Spinal cord (tissue), 10 donors: ENCODE data around the gene MMP23B. TPM values are rescaled to one million over a fixed set of nuclear protein-coding genes. Genes with fewer than 3 reads are reported as not detected.
"Not testable (repeated sequence)": the region's sequence is repeated elsewhere in the genome, so short reads cannot be mapped to it uniquely, and the experiment has no call there.

Experiments
- DNase-seq, 6 donors: peaks; one replicate each; pipeline versions ENCODE4 v3.0.0 to v3.0.0-alpha.2; 2013 to 2015; ENCODE audit warnings: low spot score in 6 of 6, low read depth in 4 of 6
- H3K27ac ChIP-seq: one replicate; pipeline ENCODE4 v1.5.1; 2013; ENCODE audit warnings: low read depth, low read length, control low read depth
- H3K27me3 ChIP-seq: one replicate; pipeline ENCODE4 v1.6.1; 2013; ENCODE audit warnings: low read length; ENCODE audit not compliant: control insufficient read depth, insufficient read depth
- H3K36me3 ChIP-seq: one replicate; pipeline ENCODE4 v1.6.1; 2013; ENCODE audit warnings: low read length; ENCODE audit not compliant: control insufficient read depth, insufficient read depth
- H3K4me1 ChIP-seq: one replicate; pipeline ENCODE4 v1.6.1; 2013; ENCODE audit warnings: low read length; ENCODE audit not compliant: control insufficient read depth, insufficient read depth
- H3K4me3 ChIP-seq: one replicate; pipeline ENCODE4 v1.5.1; 2013; ENCODE audit warnings: low read depth, low read length, control low read depth
- H3K9me3 ChIP-seq: one replicate; pipeline ENCODE4 v1.6.1; 2013; ENCODE audit warnings: low read length; ENCODE audit not compliant: control insufficient read depth, insufficient read depth
- WGBS: methylation state at CpG from one replicate; pipeline ENCODE4 v1.1.5; 2013; ENCODE audit warnings: missing lambda C conversion rate; ENCODE audit not compliant: insufficient coverage; 5-methylcytosine and 5-hydroxymethylcytosine counted together
- polyA plus RNA-seq, 2 donors: library from polyadenylated mRNA; unstranded; fragments of 120-200 nt; gene quantifications; one replicate each; pipeline ENCODE4 v1.2.1, GENCODE V29; 2013; ENCODE audit not compliant: insufficient read length in 2 of 2
- total RNA-seq, 2 donors: library from RNA; depleted of rRNA in 1 of 2; stranded (reverse); fragments of 120-200 nt in 1 of 2; fragments of >200 nt in 1 of 2; gene quantifications; one replicate each; pipeline versions ENCODE4 v1.2.3 to v1.2.4, GENCODE V29; 2013 to 2014
- donor health status: healthy.

The MMP23B gene
- total and polyA plus RNA-seq, 4 donors = 2.6 to 13.2 (median 7.2) TPM

DNA sequence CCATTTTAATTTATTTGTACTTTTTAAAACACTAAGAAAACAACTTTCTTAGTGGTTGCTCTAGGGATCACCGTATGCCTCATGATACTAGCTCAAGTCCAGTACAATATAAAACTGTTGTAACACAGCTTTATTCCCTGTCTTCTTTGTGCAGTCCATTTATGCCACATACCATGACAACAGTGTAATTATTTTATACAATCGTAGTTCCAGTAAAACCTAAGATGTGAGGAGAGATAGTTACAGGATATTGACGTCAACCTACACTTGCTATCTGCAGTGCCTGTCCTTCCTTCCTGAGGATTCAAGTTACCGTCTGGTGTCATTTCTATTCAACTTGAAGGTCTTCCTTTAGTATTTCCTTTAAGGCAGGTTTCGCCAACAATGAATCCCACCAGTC, 14.4 kb downstream of the MMP23B start:
- not testable (repeated sequence) for DNase-seq, H3K4me3 ChIP-seq, H3K27me3 ChIP-seq, H3K9me3 ChIP-seq, H3K4me1 ChIP-seq, H3K27ac ChIP-seq
- WGBS = no CpG with 5 or more reads among the region's 5 CpGs
- H3K36me3 ChIP-seq = peaks cover 33% of the 10 kb centered on the region

DNA sequence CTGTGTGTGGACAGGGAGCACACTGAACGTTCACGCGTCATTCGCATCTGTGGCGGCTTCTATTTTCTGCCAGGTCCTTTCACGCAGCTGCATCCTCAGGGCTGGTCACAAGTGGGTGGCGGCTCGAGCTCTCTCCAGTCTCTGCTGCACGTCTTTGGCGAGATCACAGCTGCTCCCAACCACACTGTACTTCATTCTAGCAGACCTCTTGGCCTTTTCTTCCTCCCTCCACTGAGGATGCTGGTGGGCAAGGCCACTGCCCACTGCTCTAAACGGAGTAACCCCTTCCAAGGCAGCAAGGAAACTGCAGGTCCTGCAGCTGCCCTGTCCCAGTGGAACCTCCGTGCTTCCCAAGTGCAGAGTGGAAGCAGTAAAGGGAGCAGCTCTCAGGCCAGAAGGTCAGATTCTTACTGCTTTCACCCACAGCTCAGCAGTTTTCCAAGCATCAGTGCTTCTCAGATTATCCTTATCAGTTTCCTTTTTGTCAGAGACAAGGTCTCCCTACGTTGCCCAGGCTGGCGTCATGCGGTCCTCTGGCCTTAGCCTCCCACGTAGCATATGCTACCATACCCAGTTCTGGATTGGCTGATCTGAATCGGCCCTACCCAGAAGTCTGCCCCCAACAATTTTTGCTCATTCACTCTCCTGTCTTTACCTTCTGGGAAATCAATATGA, 15.7 kb downstream of the MMP23B start:
- H3K9me3 ChIP-seq, DNase-seq, H3K27ac ChIP-seq, H3K4me1 ChIP-seq, H3K4me3 ChIP-seq, H3K27me3 ChIP-seq: not testable (repeated sequence)
- 90% methylated on average over 13 of the region's 17 CpGs for WGBS
- peaks cover 39% of the 10 kb centered on the region for H3K36me3 ChIP-seq

DNA sequence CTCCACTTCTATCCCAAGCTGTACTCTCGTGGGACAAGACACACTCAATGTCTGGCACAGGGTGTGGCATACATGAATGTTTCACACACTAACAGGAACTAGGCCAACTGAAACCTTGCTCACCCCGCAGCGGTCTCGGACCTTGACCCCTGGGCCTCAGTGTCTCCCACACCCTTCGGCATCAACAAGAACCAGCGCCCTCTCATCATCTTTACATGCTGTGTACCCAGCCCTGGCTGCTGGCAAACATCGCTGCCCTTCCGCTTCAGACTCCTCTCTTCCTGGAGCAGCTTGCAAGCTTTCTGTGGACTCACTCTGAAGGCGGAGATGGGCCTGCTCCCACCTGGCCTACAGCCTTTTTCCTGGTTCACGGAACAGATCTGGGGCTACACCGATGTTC, 16.3 kb downstream of the MMP23B start:
- DNase-seq, H3K27ac ChIP-seq, H3K27me3 ChIP-seq, H3K4me1 ChIP-seq, H3K4me3 ChIP-seq, H3K9me3 ChIP-seq: not testable (repeated sequence)
- 92% methylated on average over 7 of the region's 11 CpGs for WGBS
- H3K36me3 ChIP-seq = peaks cover 45% of the 10 kb centered on the region

DNA sequence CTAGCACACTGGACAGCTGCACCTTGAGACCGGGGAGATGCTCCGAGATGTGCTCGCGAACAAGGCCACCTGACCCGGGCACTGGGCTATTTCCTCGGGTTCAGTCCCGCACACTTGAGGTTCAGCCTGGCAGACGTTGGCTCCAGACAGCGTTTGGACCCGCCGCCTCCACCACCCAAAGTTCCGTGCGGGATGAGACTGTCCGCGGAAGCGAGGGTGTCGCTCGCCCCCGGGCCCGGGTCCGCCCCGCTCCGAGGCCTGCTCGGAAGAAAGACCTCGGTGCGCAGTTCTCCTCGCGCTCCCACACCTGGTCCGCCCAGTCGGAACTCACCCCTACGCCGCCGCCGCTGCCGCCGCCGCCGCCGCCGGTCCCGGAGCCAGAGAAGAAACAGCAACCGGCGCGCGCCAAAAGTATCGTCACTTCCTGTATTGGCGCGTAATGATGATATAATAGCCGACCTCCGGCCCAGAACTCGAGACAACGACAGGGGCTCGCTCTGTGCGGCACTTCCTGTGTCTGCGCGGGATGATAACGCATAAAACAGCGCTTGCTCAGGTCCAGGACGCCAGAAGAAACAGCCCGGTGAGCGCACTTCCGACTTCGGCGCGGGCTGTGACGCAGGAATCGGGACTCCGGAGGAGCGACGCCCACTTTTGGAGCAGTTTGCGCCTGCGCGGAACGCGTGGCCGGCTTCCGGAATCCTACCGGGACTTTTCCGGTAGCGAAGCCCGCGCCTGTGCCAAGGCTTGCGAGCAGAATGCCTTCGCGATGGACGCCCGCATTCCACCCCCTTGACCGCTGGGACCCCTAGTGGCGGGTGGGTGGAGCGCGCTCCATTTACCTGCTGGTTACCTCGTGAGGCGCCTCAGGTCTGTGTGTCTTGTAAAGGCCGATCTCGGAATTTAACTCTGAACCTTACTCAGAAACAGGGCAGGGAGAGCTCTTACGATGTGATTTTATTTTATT, 26.9 kb downstream of the MMP23B start, which contains the start of gene CDK11B:
Gene CDK11B (minus strand): TSS at position 422 of the 967 bp plus-strand sequence. CDS start 1,519 bp downstream, outside the sequence.
- not testable (repeated sequence) for H3K4me1 ChIP-seq, H3K27me3 ChIP-seq, H3K9me3 ChIP-seq
- peak; percentile 89 to 99 (median 94) for DNase-seq
- peaks cover 30% of the 10 kb centered on the region for H3K36me3 ChIP-seq
- H3K4me3 ChIP-seq = peak within 1 kb of the TSS; percentile 57
- peak within 1 kb of the TSS; percentile 91 for H3K27ac ChIP-seq
- under 1% methylated on average over 51 of the region's 96 CpGs for WGBS

DNA sequence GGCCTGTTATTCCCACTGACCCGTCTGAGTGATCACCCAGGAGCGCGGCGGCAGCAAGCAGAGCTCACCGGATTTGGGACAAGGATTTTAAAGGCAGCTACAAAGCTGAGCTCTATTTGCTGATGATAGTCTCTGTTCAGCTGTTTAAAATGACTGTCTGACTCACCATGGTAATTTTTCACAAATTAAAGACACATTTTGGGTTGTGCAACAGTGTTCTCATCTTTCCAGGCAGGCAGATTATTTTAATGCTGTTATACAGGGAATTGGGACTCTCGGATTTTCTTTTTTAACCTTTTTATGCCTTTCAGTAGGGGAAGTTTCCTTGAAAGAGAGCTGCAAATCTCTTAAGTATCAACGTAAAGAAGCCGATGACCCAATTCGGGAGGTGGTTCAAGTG, 30.4 kb downstream of the MMP23B start:
- 83% methylated on average over 1 of the region's 9 CpGs for WGBS
- not testable (repeated sequence) for H3K27me3 ChIP-seq, H3K27ac ChIP-seq, H3K4me1 ChIP-seq, H3K4me3 ChIP-seq, DNase-seq, H3K9me3 ChIP-seq
- H3K36me3 ChIP-seq = peaks cover 33% of the 10 kb centered on the region

DNA sequence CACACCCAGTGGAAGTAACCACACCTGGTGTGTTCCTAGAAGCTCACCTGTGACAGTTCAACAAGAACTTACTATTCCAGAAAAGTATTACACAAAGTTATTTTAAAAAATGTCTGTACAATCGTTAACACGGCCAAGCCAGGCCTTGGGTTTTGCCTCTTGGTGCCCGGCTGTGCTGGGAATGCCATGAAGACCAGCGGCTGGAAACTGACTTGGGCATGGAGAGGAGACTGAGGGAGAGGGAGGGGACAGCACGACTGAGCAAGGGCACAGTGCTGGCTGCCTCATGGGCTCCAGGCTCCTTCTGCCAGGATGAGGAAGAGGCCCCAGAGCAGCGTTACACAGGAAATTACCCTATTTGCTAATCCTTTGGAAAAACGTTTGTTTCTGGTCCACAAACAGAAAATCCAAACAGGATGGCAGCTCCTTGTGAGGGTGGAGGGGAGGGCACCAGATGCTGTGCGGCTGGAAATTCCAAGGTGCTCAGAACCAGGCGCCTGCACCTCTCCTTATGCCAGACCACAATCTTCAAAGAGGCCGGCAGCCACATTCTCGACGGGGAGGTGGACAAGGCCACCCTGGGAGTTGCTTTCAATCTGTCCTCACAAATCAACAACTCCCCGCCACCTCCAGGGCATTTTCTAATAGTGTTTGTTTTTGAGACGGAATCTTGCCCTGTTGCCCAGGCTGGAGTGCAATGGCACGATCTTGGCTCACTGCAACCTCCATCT, 31.0 kb downstream of the MMP23B start:
- not testable (repeated sequence) for DNase-seq, H3K27me3 ChIP-seq, H3K9me3 ChIP-seq, H3K4me3 ChIP-seq, H3K4me1 ChIP-seq, H3K27ac ChIP-seq
- 90% methylated on average over 5 of the region's 15 CpGs for WGBS
- H3K36me3 ChIP-seq = peaks cover 33% of the 10 kb centered on the region

DNA sequence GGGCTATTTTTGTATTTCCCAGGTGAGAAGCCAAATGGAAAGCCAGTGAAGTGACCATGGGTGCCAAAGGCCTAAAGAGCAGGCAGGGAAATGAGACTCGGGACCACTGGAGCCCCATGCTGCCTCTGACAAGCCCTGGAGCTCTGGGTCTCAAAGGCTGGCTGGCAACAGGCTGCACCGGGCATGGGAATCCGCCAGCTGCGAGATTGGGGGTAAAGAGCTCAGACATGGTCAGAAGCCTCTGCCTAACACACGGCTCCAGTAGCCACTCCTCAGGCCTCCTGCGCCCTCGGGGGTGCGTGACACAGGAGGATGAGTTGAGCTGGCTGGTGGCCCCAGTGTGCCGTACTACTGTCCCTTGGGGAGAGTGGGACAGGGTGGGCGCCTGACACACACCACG, 32.3 kb downstream of the MMP23B start:
- not testable (repeated sequence) for H3K9me3 ChIP-seq, H3K27me3 ChIP-seq, DNase-seq, H3K4me1 ChIP-seq, H3K27ac ChIP-seq, H3K4me3 ChIP-seq
- WGBS = 0% methylated on average over 1 of the region's 11 CpGs
- peaks cover 43% of the 10 kb centered on the region for H3K36me3 ChIP-seq

DNA sequence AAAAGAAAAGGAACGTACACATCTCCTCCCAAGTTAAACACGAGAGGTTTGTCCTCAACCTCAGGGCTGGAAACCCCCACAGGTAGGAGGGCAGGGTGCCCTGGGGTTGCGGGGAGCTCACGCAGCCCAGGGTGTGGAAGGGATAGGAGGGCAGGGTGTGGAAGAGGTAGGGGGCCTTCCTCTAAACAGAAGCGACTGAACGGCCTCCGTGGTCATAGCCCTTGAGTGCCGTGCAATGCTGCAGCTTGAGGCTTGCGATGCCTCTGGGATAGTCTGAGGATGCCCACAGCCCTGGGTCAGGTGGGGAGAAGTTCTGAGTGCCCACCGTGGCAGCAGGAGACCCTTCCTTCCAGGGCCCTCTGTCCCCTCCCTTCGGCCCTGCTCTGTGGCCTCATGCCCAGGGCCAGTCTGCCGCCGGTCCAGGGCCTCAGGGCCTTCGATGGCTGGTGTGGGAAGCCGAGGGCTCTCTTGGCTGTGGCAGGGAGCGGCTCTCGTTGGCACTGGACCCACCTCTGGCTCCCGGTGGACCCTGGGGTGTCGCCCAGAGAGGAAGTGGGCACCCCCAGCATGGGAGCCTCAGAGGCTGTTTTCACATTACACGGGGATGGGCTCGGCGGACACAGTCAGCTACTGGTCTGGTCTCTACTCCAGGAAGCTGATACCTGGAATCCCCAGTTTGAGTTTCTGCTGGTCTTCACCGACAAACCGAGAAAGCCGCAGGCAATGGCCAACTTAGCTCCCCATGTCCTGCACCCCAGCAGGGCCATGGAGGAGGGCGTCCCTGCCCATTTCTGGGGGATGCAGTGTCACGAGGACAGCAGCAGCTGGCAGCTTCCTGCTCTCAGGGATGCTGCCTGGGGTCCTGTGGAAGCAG, 33.2 kb downstream of the MMP23B start:
- WGBS = 94% methylated on average over 25 of the region's 27 CpGs
- Histone ChIP-seq H3K4me1 (no peaks in the 10 kb centered on the region), H3K27me3 (no peaks in the 10 kb centered on the region), H3K4me3 (no peak overlapping the region), H3K9me3 (no peaks in the 10 kb centered on the region), H3K36me3 (peaks cover 52% of the 10 kb centered on the region), H3K27ac (no peak overlapping the region)
- no peak for DNase-seq

DNA sequence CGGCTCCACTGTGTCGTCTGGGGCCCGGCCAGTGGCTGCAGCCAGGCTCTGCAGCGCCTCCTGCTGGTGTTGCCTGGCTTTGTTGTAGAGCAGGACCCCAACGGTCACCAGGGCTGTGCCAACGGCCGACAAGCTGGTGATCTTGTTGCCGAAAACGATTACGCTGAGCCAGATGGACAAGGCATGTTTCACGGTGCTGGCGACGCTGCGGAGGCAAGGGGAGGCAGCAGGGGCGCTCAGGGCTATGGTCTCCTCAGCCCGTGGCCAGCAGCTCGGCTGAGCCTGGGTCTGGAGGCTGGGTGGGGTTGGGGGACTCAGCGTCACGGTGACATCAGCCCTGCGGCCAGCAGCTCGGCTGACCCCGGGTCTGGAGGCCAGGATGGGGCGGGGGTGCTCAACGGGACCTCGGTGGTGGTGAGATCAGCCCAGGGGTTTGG, 33.9 kb downstream of the MMP23B start:
- 84% methylated on average over 25 of the region's 25 CpGs for WGBS
- DNase-seq = no peak
- Histone ChIP-seq H3K27ac (no peak overlapping the region), H3K9me3 (no peaks in the 10 kb centered on the region), H3K4me1 (no peaks in the 10 kb centered on the region), H3K4me3 (no peak overlapping the region), H3K27me3 (no peaks in the 10 kb centered on the region), H3K36me3 (peaks cover 58% of the 10 kb centered on the region)
